Endothelial cell of umbilical vein (primary cell): ENCODE results near the gene AGR2. TPM values are rescaled to one million over a fixed set of nuclear protein-coding genes. Genes with fewer than 3 reads are reported as not detected.

Source experiments
- BruUV-seq: library from RNA; stranded (reverse); fragments of 400-500 nt; replicated peaks from 2 replicates; lab custom pipeline; 2021; lab: Mats Ljungman, UMichigan
- CTCF ChIA-PET: fragments of 300-600, 350-600 bp; sonication (Branson Sonifier 250); formaldehyde crosslinking; loops from one replicate; lab custom pipeline; 2021; ENCODE audit warnings: antibody characterized with exemption, inconsistent platforms; lab: Charles Lee
- POLR2A ChIA-PET: fragments of 300-600, 350-600 bp; sonication (Branson Sonifier 250); formaldehyde crosslinking; loops from one replicate; lab custom pipeline; 2021; ENCODE audit warnings: antibody characterized with exemption, inconsistent platforms; lab: Charles Lee
- DNase-seq: peaks from one replicate; pipeline ENCODE4 v3.0.0-alpha.2; 2011; ENCODE audit warnings: low read depth, low spot score
- FAIRE-seq: peaks from 2 replicates; lab custom pipeline; 2011; peaks lifted over from hg19 to GRCh38; lab: Jason Lieb, UNC
- H2AFZ ChIP-seq: 2 replicates; pipeline ENCODE4 v1.6.0; 2012; ENCODE audit warnings: low read depth, low read length, control low read depth, inconsistent platforms
- H3K27ac ChIP-seq: 2 replicates; pipeline ENCODE4 v1.5.1; 2011; ENCODE audit warnings: low read depth, mild to moderate bottlenecking, control low read depth, low read length, moderate library complexity; ENCODE audit not compliant: insufficient read depth
- H3K27me3 ChIP-seq, 2 experiments: 2 replicates each; pipeline versions ENCODE4 v1.6.0 to v1.6.1; 2011; ENCODE audit warnings: low read length in 2 of 2, mixed read lengths in 1 of 2; ENCODE audit not compliant: control insufficient read depth in 2 of 2, insufficient read depth in 2 of 2
- H3K36me3 ChIP-seq, 2 experiments: 2 replicates in 1 of 2; 3 replicates in 1 of 2; pipeline ENCODE4 v1.5.1; 2011; ENCODE audit warnings: low read length in 2 of 2, mild to moderate bottlenecking in 1 of 2, moderate library complexity in 1 of 2; ENCODE audit not compliant: control insufficient read depth in 2 of 2, insufficient read depth in 2 of 2; ENCODE audit errors: extremely low read depth in 1 of 2
- H3K4me1 ChIP-seq: 3 replicates; pipeline ENCODE4 v1.5.1; 2011; ENCODE audit warnings: mild to moderate bottlenecking, low read length; ENCODE audit not compliant: control insufficient read depth, insufficient read depth; ENCODE audit errors: extremely low read depth
- H3K4me2 ChIP-seq: 2 replicates; pipeline ENCODE4 v1.6.1; 2011; ENCODE audit warnings: low read length, control low read depth, mixed read lengths; ENCODE audit not compliant: insufficient read depth
- H3K4me3 ChIP-seq, 3 experiments: fragments of 200-600 bp in 1 of 3; sonication (generic), shearing (Covaris generic) in 1 of 3; replicated peaks in 1 of 3; 2 replicates each; pipeline ENCODE4 v1.5.1; 2011 to 2016; ENCODE audit warnings: control low read depth in 3 of 3, low read length in 3 of 3, mild to moderate bottlenecking in 2 of 3, inconsistent platforms in 1 of 3, low read depth in 1 of 3, moderate library complexity in 1 of 3; ENCODE audit not compliant: insufficient read depth in 1 of 3
- H3K79me2 ChIP-seq: 2 replicates; pipeline ENCODE4 v1.6.0; 2012; ENCODE audit warnings: low read length, inconsistent platforms; ENCODE audit not compliant: control insufficient read depth, insufficient read depth
- H3K9ac ChIP-seq: replicated peaks from 2 replicates; pipeline ENCODE3; 2011; ENCODE audit warnings: low read length, control low read depth; ENCODE audit not compliant: insufficient read depth; ENCODE audit errors: extremely low read depth
- H3K9me1 ChIP-seq: replicated peaks from 3 replicates; pipeline ENCODE4 v1.6.0; 2011; ENCODE audit warnings: mild to moderate bottlenecking, low read length; ENCODE audit not compliant: control insufficient read depth, insufficient read depth; ENCODE audit errors: extremely low read depth
- H3K9me3 ChIP-seq: replicated peaks from 2 replicates; pipeline ENCODE4 v1.5.1; 2012; ENCODE audit warnings: low read length, inconsistent platforms; ENCODE audit not compliant: control insufficient read depth, insufficient read depth
- H4K20me1 ChIP-seq: replicated peaks from 2 replicates; pipeline ENCODE3; 2011; ENCODE audit warnings: mild to moderate bottlenecking, low read length; ENCODE audit not compliant: control insufficient read depth, insufficient read depth; ENCODE audit errors: extremely low read depth
- CTCF ChIP-seq, 2 donors: IDR thresholded peaks; 1 replicate in 1 of 2; 2 replicates in 1 of 2; pipeline ENCODE4 v1.5.1; 2011; ENCODE audit warnings: low read length in 2 of 2, mild to moderate bottlenecking in 2 of 2, moderate library complexity in 2 of 2, control low read depth in 1 of 2, inconsistent platforms in 1 of 2, low read depth in 1 of 2; ENCODE audit not compliant: insufficient read depth in 1 of 2; ENCODE audit errors: extremely low read depth in 1 of 2
- EZH2 ChIP-seq: IDR thresholded peaks from 2 replicates; pipeline ENCODE4 v1.6.1; 2012; ENCODE audit warnings: borderline replicate concordance, low read depth, mild to moderate bottlenecking, moderate library complexity, low read length, inconsistent platforms; ENCODE audit not compliant: severe bottlenecking
- FOS ChIP-seq: IDR thresholded peaks from 2 replicates; pipeline ENCODE4 v1.6.1; 2011; ENCODE audit warnings: mild to moderate bottlenecking, low read length, moderate library complexity, borderline replicate concordance; ENCODE audit not compliant: insufficient read depth
- GATA2 ChIP-seq: IDR thresholded peaks from 2 replicates; pipeline ENCODE4 v1.7.0; 2011; ENCODE audit warnings: low read depth, mild to moderate bottlenecking, moderate library complexity, mixed read lengths, low read length; ENCODE audit not compliant: insufficient read length, insufficient read depth
- JUN ChIP-seq: IDR thresholded peaks from 2 replicates; pipeline ENCODE4 v1.6.1; 2011; ENCODE audit warnings: borderline replicate concordance, low read depth; ENCODE audit not compliant: insufficient read length, insufficient read depth
- MAX ChIP-seq: IDR thresholded peaks from 2 replicates; pipeline ENCODE4 v1.6.1; 2011; ENCODE audit not compliant: insufficient read depth, insufficient read length
- MYC ChIP-seq: IDR thresholded peaks from one replicate; pipeline ENCODE4 v1.6.1; 2011; ENCODE audit warnings: mild to moderate bottlenecking, low read depth, low read length
- POLR2A ChIP-seq: IDR thresholded peaks from 2 replicates; pipeline ENCODE4 v1.6.1; 2012; ENCODE audit warnings: low read depth, mild to moderate bottlenecking, control low read depth, low read length
- POLR2AphosphoS5 ChIP-seq: IDR thresholded peaks from 2 replicates; pipeline ENCODE4 v1.6.1; 2012; ENCODE audit warnings: low read depth, mild to moderate bottlenecking, control low read depth, low read length, moderate library complexity; ENCODE audit not compliant: insufficient read depth
- dilution Hi-C: fragments of 300-500 bp; cut with MboI; formaldehyde crosslinking; loops from one replicate; pipeline ENCODE4 v1.15.0; 2019; ENCODE audit warnings: low sequenced_read_pairs; ENCODE audit not compliant: extremely low pct_ligation_motif_present
- intact Hi-C: fragments of 100-400 bp; cut with micrococcal nuclease; formaldehyde crosslinking; loops from one replicate; pipeline ENCODE4 v1.10.0; 2022
- polyA plus RNA-seq, 4 experiments: library from polyadenylated mRNA; depleted of rRNA in 3 of 4; stranded (reverse) in 3 of 4; unstranded in 1 of 4; fragments of >200 nt; gene quantifications; 2 replicates each; pipeline versions ENCODE4 v1.2.1 to v1.2.3, GENCODE V29; 2011 to 2012; ENCODE audit warnings: missing spikeins in 1 of 4
- total RNA-seq: library from RNA; stranded (reverse); gene quantifications from 2 replicates; pipeline ENCODE4 v1.2.3, GENCODE V29; 2021

The AGR2 gene
- total and polyA plus RNA-seq, 2 donors (not counting 3 experiments of a cell fraction or from before 2014, with no cell fraction given), result not detected

GRCh38 chr7:16747102-16747501 lies 57.7 kb downstream of the AGR2 start:
- Histone ChIP-seq H3K4me3 (no peak overlapping the region), H3K4me2 (no peak overlapping the region), H3K36me3 (no peaks in the 10 kb centered on the region), H2AFZ (no peak overlapping the region), H4K20me1 (no peaks in the 10 kb centered on the region), H3K9me3 (no peaks in the 10 kb centered on the region), H3K27me3 (no peaks in the 10 kb centered on the region), H3K9ac (no peak overlapping the region), H3K79me2 (no peaks in the 10 kb centered on the region), H3K27ac (no peak overlapping the region), H3K9me1 (no peaks in the 10 kb centered on the region), H3K4me1 (peaks cover 18% of the 10 kb centered on the region)
- CTCF ChIA-PET, result no interaction called here
- DNase-seq (no peak), FAIRE-seq (no peak)
- POLR2A ChIA-PET, result no interaction called here
- dilution Hi-C loops, result no loop called here
- BruUV-seq, result no TSS peak
- intact Hi-C loops, result no loop called here
- no peak for TF ChIP-seq CTCF (IDR thresholded peaks at IDR 0.05; ENCODE audit: extremely low read depth in 1 of 2, insufficient read depth in 1 of 2, low read depth in 1 of 2, low read length in 2 of 2)
- TF ChIP-seq MAX, result no peak
- no peak for TF ChIP-seq POLR2AphosphoS5
- TF ChIP-seq GATA2, result no peak
- TF ChIP-seq FOS, result no peak
- no peak for TF ChIP-seq POLR2A
- TF ChIP-seq EZH2, result no peak
- TF ChIP-seq JUN, result no peak
- TF ChIP-seq MYC, result no peak
